Effector memory CD8-positive, alpha-beta T cell (primary cell): Measurements from ENCODE around the gene PIEZO1.

Experiments
- ATAC-seq: fragments of 150-1000 bp; cut with Tn5 transposase; replicated peaks from 2 replicates; pipeline ENCODE4 v1.10.0; 2021; ENCODE audit warnings: mild to moderate bottlenecking, moderate library complexity
- DNase-seq, 3 experiments: peaks; one replicate each; pipeline ENCODE4 v3.0.0; 2021
- H3K27ac Mint-ChIP-seq, 2 donors: one replicate each; pipeline ENCODE4 v1.8.0; 2022; ENCODE audit warnings: mild to moderate bottlenecking in 2 of 2, mixed read lengths in 2 of 2, moderate library complexity in 2 of 2
- H3K27me3 Mint-ChIP-seq, 2 donors: one replicate each; pipeline ENCODE4 v1.8.0; 2022; ENCODE audit warnings: mixed read lengths in 2 of 2
- H3K36me3 Mint-ChIP-seq: one replicate; pipeline ENCODE4 v1.8.0; 2022; ENCODE audit warnings: mild to moderate bottlenecking, moderate library complexity, mixed read lengths; ENCODE audit not compliant: insufficient read depth
- H3K4me1 Mint-ChIP-seq, 2 donors: one replicate each; pipeline ENCODE4 v1.8.0; 2022; ENCODE audit warnings: low read depth in 2 of 2, mixed read lengths in 2 of 2
- H3K4me3 Mint-ChIP-seq, 2 donors: one replicate each; pipeline ENCODE4 v1.8.0; 2022; ENCODE audit warnings: mild to moderate bottlenecking in 2 of 2, mixed read lengths in 2 of 2, moderate library complexity in 2 of 2
- H3K9me3 Mint-ChIP-seq, 2 donors: one replicate each; pipeline ENCODE4 v1.8.0; 2022; ENCODE audit warnings: mixed read lengths in 2 of 2

Gene PIEZO1

DNA sequence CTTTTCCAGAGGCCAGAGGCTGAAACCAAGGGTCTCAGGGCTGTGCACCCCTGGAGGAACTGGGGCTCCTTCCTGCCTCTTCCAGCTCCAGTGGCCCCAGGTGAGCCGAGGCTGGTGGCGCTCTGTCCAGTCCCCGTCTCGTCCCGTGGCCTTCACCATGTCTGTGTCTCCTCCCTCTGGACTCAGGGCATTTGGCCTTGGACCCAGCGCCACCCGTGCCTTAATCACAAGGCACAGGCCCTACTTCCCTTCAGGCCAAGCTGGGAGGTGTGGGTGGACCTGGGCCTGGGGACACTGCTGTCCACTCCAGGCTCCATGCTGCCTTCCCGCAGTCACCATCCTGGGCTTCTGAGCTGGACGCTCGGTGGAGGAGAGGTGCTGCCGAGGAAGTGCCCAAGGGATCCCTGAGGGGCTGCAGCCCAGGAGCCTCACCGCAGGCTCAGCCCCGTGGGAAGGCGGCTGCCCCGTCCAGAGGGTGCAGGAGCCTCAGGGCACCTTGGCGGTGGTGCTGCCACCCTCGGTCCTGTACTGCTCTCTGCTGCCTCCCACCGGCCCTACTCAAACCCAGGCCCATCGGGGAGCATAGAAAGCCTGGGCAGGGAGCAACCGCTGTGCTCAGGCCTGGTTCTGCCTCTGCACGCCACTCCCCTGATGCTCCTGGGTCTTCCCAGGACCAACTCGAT lies 36.3 kb upstream of the PIEZO1 start:
- DNase-seq (no peak), ATAC-seq (no peak)
- H3K4me3 Mint-ChIP-seq = no peak overlapping the region
- H3K36me3 Mint-ChIP-seq = peaks cover 7% of the 10 kb centered on the region
- H3K27ac Mint-ChIP-seq = no peak overlapping the region
- H3K4me1 Mint-ChIP-seq = no peaks in the 10 kb centered on the region
- H3K27me3 Mint-ChIP-seq = no peaks in the 10 kb centered on the region
- H3K9me3 Mint-ChIP-seq = no peaks in the 10 kb centered on the region

DNA sequence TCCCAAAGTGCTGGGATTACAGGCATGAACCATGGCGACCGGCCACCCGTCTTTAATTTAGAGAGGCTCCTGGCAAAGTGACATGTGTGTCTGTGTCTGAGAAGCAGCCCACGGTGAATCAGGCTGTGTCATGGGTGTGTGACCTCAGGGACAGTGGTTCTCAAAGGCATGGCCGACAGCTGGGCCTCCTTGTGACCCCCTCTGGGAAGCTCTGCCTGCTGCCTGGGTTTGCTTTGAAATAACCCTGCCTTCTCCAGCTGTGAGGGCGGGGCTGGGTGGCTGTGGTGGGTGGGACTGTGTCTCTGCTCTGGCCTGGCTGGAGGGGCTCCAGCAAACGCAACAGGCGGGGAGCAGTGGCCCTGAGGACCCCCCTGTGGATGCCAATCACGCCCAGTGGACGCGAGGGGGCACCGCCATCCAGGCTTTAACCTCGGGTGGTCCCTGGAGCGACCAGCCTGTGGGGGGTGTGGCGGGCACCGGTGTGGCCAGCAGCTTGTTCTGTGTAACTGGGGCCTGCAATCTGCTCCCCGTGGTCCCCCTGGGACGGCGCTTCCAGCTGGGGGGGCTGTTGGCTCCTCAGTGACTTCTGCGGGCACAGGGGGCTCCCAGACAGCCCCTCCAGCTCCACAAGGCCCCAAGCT lies 35.5 kb upstream of the PIEZO1 start:
- DNase-seq (no peak), ATAC-seq (no peak)
- H3K27me3 Mint-ChIP-seq = no peaks in the 10 kb centered on the region
- H3K4me1 Mint-ChIP-seq = no peaks in the 10 kb centered on the region
- H3K27ac Mint-ChIP-seq = no peak overlapping the region
- peaks cover 7% of the 10 kb centered on the region for H3K36me3 Mint-ChIP-seq
- no peak overlapping the region for H3K4me3 Mint-ChIP-seq
- H3K9me3 Mint-ChIP-seq = no peaks in the 10 kb centered on the region

DNA sequence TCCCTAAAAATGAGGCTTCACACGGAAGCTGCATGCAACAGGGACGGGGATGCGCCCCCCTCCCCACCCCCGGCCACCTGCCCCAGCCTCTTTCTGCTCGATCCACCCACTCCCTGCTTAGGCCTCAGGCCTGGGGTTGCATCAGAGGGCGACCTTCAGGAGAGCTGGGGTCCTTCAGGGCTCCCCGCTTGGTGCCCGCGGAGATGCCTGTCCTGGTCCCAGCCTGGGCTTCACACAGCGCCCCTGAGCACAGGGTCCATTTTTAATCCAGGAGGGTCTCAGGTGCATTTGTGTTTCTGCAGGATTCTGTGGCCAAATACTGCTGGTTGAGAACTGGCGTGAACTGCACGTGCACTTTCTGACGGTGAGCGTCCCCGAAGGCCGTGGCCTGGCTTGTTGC lies 34.1 kb upstream of the PIEZO1 start:
- no peak for ATAC-seq
- H3K4me3 Mint-ChIP-seq = no peak overlapping the region
- no peaks in the 10 kb centered on the region for H3K27me3 Mint-ChIP-seq
- no peak overlapping the region for H3K27ac Mint-ChIP-seq
- H3K36me3 Mint-ChIP-seq = peaks cover 7% of the 10 kb centered on the region
- H3K9me3 Mint-ChIP-seq = no peaks in the 10 kb centered on the region
- H3K4me1 Mint-ChIP-seq = no peaks in the 10 kb centered on the region
- no peak for DNase-seq

DNA sequence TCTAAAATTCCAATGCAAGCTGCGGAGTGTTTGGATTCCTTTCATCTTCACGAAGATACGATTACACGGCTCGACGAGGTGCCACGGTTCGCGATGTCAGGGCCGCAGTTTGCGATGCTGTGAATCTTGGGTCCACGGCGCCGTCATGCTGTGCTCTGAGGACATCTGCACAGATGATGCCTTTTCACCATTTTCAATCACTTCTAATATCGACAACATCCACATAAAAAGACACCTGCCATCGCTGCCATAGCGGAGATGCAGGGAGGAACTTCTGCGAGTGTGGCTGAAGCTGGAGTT lies 33.5 kb upstream of the PIEZO1 start:
- Mint-ChIP-seq H3K4me3 (no peak overlapping the region), H3K27ac (no peak overlapping the region), H3K4me1 (no peaks in the 10 kb centered on the region), H3K9me3 (no peaks in the 10 kb centered on the region), H3K36me3 (peaks cover 7% of the 10 kb centered on the region), H3K27me3 (no peaks in the 10 kb centered on the region)
- ATAC-seq = no peak
- no peak for DNase-seq

DNA sequence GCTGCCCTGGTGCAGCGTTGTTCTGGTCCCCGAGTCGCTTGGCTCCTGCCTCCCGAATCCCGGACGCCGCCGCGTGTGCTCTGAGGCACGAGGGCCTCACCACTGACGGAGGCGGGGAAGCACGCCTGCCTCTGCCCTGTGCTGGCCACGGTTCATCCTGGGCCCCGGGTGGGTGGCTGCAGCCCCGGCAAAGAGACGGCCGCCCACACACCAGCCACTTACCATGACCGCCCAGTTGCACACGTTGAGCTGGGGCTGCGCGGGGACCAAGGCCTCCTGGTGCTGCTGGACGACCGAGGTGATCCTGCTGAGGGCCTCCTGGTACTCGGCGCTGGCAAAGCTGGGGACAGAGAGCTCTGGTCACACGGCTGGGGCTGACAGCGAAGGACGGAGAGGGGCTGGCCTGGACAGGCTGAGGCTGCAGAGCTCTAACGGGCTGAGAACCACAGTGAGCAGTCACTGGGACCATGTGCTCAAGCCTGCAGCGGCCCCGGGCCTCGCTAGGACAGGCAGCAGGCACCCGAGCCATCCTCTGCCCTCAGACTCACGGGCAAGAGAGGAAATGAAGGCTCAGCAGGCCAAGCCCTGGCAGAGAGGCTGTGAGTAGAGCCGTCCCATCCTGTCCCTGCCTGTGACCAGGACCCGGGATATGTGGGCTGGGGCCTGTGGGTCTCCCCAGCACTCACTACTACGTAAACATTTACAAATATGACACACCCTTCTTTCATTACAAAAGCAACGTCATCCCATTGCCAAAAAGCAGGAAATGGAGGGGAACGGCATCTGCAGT lies 33.0 kb upstream of the PIEZO1 start:
- Mint-ChIP-seq H3K27ac (no peak overlapping the region), H3K4me3 (no peak overlapping the region), H3K27me3 (no peaks in the 10 kb centered on the region), H3K9me3 (no peaks in the 10 kb centered on the region), H3K36me3 (peaks cover 7% of the 10 kb centered on the region), H3K4me1 (no peaks in the 10 kb centered on the region)
- DNase-seq (no peak), ATAC-seq (no peak)

DNA sequence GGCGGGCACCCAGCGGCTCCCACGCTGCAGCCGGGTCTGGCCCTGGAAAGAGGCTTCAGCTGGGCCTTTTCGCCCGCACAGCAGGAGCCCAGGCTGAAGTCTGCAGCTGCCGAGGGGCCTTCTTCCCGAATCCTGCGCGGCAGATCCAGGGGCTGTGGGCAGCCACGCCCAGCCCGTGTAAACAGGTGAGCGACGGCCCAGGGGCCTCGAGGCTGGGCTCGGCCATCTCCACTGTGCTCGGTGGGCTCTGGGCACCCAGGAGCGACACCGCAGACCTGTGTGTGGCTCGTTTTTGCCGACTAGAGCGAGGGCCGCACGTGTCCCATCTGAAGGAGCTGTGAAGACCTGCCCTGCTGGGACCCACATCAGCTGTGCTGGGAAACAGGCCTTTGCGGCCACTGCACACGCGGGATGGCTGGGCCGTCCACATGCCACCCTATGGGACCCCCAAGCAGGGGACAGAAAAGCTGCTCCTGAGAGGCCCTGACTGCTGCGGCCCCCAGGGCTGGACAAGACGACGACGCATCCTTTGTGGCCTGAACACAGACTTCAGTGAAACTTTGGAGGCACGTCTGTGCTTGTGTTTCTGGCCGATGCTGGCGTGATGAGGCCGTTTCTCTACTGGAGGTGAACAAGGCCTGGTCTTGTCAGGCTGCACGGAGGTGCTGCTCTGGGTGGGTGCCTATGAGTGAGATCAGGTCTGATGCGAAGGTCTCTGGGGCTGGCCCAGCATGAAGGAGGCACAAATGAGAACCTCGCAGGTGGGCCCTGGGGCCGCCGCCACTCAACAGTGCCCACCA lies 31.9 kb upstream of the PIEZO1 start:
- DNase-seq (no peak), ATAC-seq (no peak)
- Mint-ChIP-seq H3K4me1 (peaks cover 2 to 3% of the 10 kb centered on the region in 2 donors), H3K27ac (peak overlapping the region in 1 of 2 donors; percentile 23), H3K27me3 (no peaks in the 10 kb centered on the region), H3K36me3 (peaks cover 5% of the 10 kb centered on the region), H3K9me3 (no peaks in the 10 kb centered on the region), H3K4me3 (no peak overlapping the region)

DNA sequence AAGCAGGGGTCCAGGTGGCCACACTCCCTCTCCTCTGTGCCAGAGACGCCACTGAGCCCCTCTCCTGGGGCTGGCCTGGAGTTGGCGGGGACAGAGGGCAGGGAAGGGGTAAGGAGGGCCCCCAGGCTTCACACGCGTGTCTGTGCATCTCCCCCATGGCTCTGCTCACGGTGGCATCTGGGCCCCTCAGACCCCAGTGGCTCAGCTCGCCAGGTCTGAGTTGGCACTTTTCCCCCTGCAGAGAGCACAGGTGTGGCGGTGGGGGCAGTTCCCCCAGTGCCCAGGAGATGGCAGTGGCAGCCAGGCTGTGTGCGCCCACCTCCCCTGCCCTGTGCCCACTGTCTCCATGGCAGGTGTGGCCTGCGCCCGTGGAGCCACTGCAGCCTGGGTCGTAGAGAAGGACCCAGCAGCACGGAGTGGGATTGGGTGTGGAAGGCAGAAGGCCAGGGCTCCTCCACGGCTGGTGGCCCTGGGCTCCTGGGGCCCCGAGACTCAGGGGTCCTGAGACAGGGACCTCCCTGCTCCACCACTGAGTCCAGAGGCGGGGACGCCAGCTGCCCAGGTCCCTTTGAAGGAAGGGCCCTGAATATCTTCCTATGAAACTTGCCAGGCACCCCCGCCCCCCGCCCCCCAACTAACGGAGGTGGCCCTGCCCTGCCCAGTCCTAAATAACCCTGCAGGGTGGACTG lies 31.0 kb upstream of the PIEZO1 start:
- no peaks in the 10 kb centered on the region for H3K9me3 Mint-ChIP-seq
- no peak overlapping the region for H3K27ac Mint-ChIP-seq
- H3K36me3 Mint-ChIP-seq = peaks cover 13% of the 10 kb centered on the region
- H3K27me3 Mint-ChIP-seq = no peaks in the 10 kb centered on the region
- peak; percentile 30 to 44 (median 38) for DNase-seq
- no peak overlapping the region for H3K4me3 Mint-ChIP-seq
- ATAC-seq = no peak
- H3K4me1 Mint-ChIP-seq = peaks cover 3 to 6% of the 10 kb centered on the region in 2 donors

DNA sequence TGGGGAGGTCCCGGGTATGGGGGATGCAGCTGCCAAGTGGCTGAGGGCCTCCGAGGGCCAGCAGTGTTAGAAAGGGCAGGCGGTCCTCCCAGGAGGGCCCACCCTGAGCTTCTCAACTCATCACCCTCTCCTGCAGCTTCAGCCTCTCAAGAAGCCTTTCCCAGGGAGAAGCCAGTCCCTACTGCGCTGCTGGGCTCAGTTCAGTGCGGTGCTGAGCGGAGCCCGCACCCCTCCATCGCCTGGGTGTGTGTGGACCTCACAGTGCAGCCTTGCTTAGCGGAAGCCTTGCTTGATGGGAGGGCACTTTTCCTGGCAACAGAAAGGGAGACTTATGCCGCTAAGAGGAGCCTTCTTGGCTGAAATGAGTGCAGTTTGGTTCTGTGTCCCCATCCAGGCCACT lies 30.2 kb upstream of the PIEZO1 start:
- DNase-seq = no peak
- Mint-ChIP-seq H3K4me3 (no peak overlapping the region), H3K27me3 (no peaks in the 10 kb centered on the region), H3K9me3 (no peaks in the 10 kb centered on the region), H3K27ac (no peak overlapping the region), H3K4me1 (peaks cover 3 to 15% of the 10 kb centered on the region in 2 donors), H3K36me3 (peaks cover 16% of the 10 kb centered on the region)
- no peak for ATAC-seq

DNA sequence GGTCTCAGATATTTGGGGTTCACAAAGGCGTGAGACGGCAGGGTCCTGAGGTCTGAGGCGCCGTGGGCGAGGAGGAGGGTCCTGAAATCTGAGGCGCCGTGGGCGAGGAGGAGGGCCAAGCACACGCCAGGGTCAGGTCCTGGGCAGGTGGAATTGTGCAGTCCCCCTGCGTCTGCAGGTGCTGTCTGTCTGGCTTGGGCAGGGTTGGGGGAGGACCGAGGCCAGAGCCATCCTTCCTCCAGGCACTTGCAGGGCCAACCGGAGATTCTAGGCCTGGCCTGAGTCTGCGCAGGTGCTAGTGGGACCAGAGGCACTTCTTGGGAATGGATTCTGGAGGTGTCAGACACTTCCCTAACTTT lies 29.1 kb upstream of the PIEZO1 start:
- no peak overlapping the region for H3K4me3 Mint-ChIP-seq
- DNase-seq (no peak), ATAC-seq (no peak)
- no peaks in the 10 kb centered on the region for H3K9me3 Mint-ChIP-seq
- H3K4me1 Mint-ChIP-seq = peaks cover 3 to 21% of the 10 kb centered on the region in 2 donors
- no peaks in the 10 kb centered on the region for H3K27me3 Mint-ChIP-seq
- H3K36me3 Mint-ChIP-seq = peaks cover 20% of the 10 kb centered on the region
- H3K27ac Mint-ChIP-seq = no peak overlapping the region

DNA sequence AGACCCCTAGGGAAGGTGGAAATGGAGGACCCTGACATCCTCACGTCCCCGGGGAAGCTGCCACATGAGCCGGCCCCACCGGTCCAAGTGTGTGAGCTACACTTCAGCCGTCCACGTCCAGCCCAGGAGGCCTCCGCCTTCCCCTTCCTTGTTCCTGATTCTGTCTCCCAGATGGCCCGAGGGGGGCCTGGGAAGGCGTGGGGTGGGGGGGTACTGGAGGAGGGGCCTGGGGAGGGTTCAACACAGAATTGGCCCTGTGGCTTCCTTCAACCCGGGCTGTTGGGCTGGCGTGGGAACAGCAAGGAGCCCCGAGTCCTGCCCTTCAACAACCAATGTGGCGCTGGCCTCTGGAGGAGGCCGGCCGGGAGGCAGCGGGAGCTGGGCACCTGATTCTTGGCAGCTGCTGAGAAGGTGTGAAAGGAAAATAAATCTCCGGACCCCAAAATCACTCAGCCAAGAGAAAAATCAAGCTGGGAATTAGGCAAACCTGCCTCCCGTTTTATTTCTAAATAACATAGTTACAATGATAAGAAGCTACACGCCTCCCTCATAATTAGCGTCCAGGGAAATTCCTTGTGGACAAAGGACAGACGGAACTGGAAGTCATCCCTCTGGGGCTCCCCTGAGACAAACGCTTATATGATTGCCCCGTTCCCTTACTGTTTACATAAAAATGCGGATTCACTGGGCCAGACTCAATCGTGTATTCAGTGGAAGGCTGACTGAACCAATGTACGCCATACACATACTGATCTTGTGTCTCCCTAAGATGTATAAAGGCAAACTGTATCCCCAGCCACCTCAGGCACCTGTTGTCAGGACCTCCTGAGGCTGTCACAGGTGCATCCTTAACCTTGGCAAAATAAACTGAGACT lies 28.5 kb upstream of the PIEZO1 start:
- Mint-ChIP-seq H3K4me1 (peaks cover 3 to 24% of the 10 kb centered on the region in 2 donors), H3K27ac (no peak overlapping the region), H3K9me3 (no peaks in the 10 kb centered on the region), H3K36me3 (peaks cover 24% of the 10 kb centered on the region), H3K27me3 (no peaks in the 10 kb centered on the region), H3K4me3 (no peak overlapping the region)
- no peak for ATAC-seq
- DNase-seq = no peak

DNA sequence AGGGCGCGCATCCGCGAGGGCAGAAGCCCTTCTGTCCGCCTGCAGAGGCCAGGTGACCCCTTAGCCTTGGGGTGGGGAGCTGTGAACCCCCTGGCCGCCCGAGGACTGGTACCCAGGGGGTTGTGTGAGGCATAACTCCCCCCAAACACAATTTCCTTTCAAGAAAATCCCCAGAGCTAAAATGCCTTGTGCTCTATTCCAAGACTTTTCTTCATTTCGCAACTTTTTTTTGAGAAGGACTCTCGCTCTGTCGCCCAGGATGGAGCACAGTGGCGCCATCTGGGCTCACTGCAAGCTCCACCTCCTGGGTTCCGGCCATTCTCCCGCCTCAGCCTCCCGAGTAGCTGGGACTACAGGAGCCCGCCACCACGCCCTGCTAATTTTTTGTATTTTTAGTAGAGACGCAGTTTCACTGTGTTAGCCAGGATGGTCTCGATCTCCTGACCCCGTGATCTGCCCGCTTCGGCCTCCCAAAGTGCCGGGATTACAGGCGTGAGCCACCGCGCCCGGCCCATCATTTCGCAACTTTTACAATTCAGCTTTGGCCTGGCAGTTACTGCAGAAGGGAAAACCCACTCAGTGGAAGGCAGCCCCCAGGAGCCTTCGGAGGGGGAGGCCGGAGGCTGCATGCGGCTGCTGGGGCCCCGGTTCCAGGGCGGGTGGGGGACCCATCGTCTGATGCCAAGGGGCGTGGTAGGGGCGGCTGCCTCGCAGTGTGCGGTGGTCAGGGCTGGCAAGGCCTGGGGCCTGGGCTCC lies 27.7 kb upstream of the PIEZO1 start:
- peak overlapping the region; percentile 90 to 91 for H3K27ac Mint-ChIP-seq

More for the DNA sequence above, 27.7 kb upstream of the PIEZO1 start:
- no peak for DNase-seq
- Mint-ChIP-seq H3K36me3 (peaks cover 24% of the 10 kb centered on the region), H3K9me3 (no peaks in the 10 kb centered on the region), H3K4me3 (peak overlapping the region; percentile 96 to 97), H3K27me3 (no peaks in the 10 kb centered on the region), H3K4me1 (peaks cover 3 to 24% of the 10 kb centered on the region in 2 donors)
- no peak for ATAC-seq
